CD14-positive monocyte (primary cell): ENCODE measurements around the gene RIMBP2. TPM values are rescaled to one million over a fixed set of nuclear protein-coding genes. Genes with fewer than 3 reads are reported as not detected.

Source experiments
- DNase-seq, 3 donors: peaks; one replicate each; pipeline ENCODE4 v3.0.0-alpha.2; 2011 to 2022
- H2AFZ ChIP-seq: 2 replicates; pipeline ENCODE4 v1.6.0; 2012; ENCODE audit warnings: mild to moderate bottlenecking, low read depth, low read length, inconsistent platforms; ENCODE audit not compliant: insufficient read depth, poor library complexity, severe bottlenecking
- H3K27ac ChIP-seq, 2 donors: 1 replicate in 1 of 2; 2 replicates in 1 of 2; pipeline ENCODE4 v1.5.1; 2012 to 2013; ENCODE audit warnings: low read length in 2 of 2, control low read depth in 1 of 2, inconsistent platforms in 1 of 2, low read depth in 1 of 2, mild to moderate bottlenecking in 1 of 2
- H3K27me3 ChIP-seq, 2 donors: one replicate each; pipeline versions ENCODE4 v1.6.0 to v1.6.1; 2011 to 2013; ENCODE audit warnings: low read length in 2 of 2; ENCODE audit not compliant: control insufficient read depth in 2 of 2, insufficient read depth in 2 of 2
- H3K36me3 ChIP-seq, 2 donors: replicated peaks in 1 of 2; 1 replicate in 1 of 2; 2 replicates in 1 of 2; pipeline versions ENCODE4 v1.5.1 to v1.6.1; 2012 to 2013; ENCODE audit warnings: low read length in 2 of 2, control low read depth in 1 of 2, inconsistent platforms in 1 of 2, mild to moderate bottlenecking in 1 of 2; ENCODE audit not compliant: insufficient read depth in 2 of 2, control insufficient read depth in 1 of 2
- H3K4me1 ChIP-seq, 2 donors: 1 replicate in 1 of 2; 2 replicates in 1 of 2; pipeline versions ENCODE4 v1.5.1 to v1.6.1; 2012 to 2013; ENCODE audit warnings: low read length in 2 of 2, control low read depth in 1 of 2, inconsistent platforms in 1 of 2, mild to moderate bottlenecking in 1 of 2, moderate library complexity in 1 of 2; ENCODE audit not compliant: insufficient read depth in 2 of 2, control insufficient read depth in 1 of 2
- H3K4me2 ChIP-seq: replicated peaks from 2 replicates; pipeline ENCODE3; 2012; ENCODE audit warnings: low read length, moderate library complexity, mild to moderate bottlenecking; ENCODE audit not compliant: poor library complexity, severe bottlenecking; ENCODE audit errors: extremely low read depth
- H3K4me3 ChIP-seq, 3 experiments: fragments of 200-600 bp in 1 of 3; sonication (generic) in 1 of 3; replicated peaks in 1 of 3; 1 replicate in 2 of 3; 2 replicates in 1 of 3; pipeline ENCODE4 v1.5.1; 2011 to 2013; ENCODE audit warnings: low read length in 3 of 3, mild to moderate bottlenecking in 3 of 3, control low read depth in 2 of 3, low read depth in 2 of 3, inconsistent platforms in 1 of 3, moderate library complexity in 1 of 3
- H3K79me2 ChIP-seq: 2 replicates; pipeline ENCODE4 v1.6.0; 2012; ENCODE audit warnings: mild to moderate bottlenecking, control low read depth, inconsistent platforms, low read length, moderate library complexity; ENCODE audit not compliant: insufficient read depth
- H3K9ac ChIP-seq: 2 replicates; pipeline ENCODE4 v1.6.0; 2017; ENCODE audit warnings: low read length, mild to moderate bottlenecking; ENCODE audit not compliant: insufficient read depth, poor library complexity, severe bottlenecking
- H3K9me3 ChIP-seq, 2 donors: replicated peaks in 1 of 2; 1 replicate in 1 of 2; 2 replicates in 1 of 2; pipeline versions ENCODE4 v1.5.1 to v1.6.1; 2012 to 2013; ENCODE audit warnings: low read length in 2 of 2, control low read depth in 1 of 2; ENCODE audit not compliant: control insufficient read depth in 1 of 2, insufficient read depth in 1 of 2
- H4K20me1 ChIP-seq: 2 replicates; pipeline ENCODE4 v1.6.0; 2012; ENCODE audit warnings: mild to moderate bottlenecking, low read length, control low read depth, moderate library complexity; ENCODE audit not compliant: insufficient read depth
- H3K27ac Mint-ChIP-seq, 7 donors: one replicate each; pipeline ENCODE4 v1.8.0; 2020; ENCODE audit warnings: mild to moderate bottlenecking in 7 of 7, mixed read lengths in 7 of 7, moderate library complexity in 6 of 7, inconsistent platforms in 2 of 7
- H3K27me3 Mint-ChIP-seq, 3 donors: one replicate each; pipeline ENCODE4 v1.8.0; 2021 to 2022; ENCODE audit warnings: low read depth in 3 of 3, mild to moderate bottlenecking in 3 of 3, mixed read lengths in 3 of 3, moderate library complexity in 3 of 3, inconsistent platforms in 1 of 3
- H3K36me3 Mint-ChIP-seq, 2 donors: one replicate each; pipeline ENCODE4 v1.8.0; 2020; ENCODE audit warnings: mixed read lengths in 2 of 2, inconsistent platforms in 1 of 2, mild to moderate bottlenecking in 1 of 2
- H3K4me1 Mint-ChIP-seq: one replicate; pipeline ENCODE4 v1.8.0; 2020; ENCODE audit warnings: mild to moderate bottlenecking, mixed read lengths
- H3K4me3 Mint-ChIP-seq, 2 donors: one replicate each; pipeline ENCODE4 v1.8.0; 2020; ENCODE audit warnings: mild to moderate bottlenecking in 2 of 2, mixed read lengths in 2 of 2, moderate library complexity in 1 of 2
- H3K9me3 Mint-ChIP-seq, 7 donors: one replicate each; pipeline ENCODE4 v1.8.0; 2020 to 2022; ENCODE audit warnings: mixed read lengths in 7 of 7, mild to moderate bottlenecking in 6 of 7, moderate library complexity in 6 of 7, inconsistent platforms in 2 of 7
- CTCF ChIP-seq: fragments of 200-600 bp; IDR thresholded peaks from one replicate; pipeline ENCODE4 v1.8.0; 2022; ENCODE audit warnings: antibody characterized with exemption, mild to moderate bottlenecking
- WGBS: methylation state at CpG from one replicate; pipeline ENCODE4 v1.1.5; 2013; ENCODE audit warnings: missing lambda C conversion rate; ENCODE audit not compliant: insufficient coverage; 5-methylcytosine and 5-hydroxymethylcytosine counted together
- intact Hi-C, 2 donors: fragments of 100-400 bp; cut with micrococcal nuclease; formaldehyde crosslinking; loops; one replicate each; pipeline versions ENCODE4 v1.15.0 to v1.15.1; 2023
- polyA plus RNA-seq, 3 donors: library from polyadenylated mRNA; depleted of rRNA in 1 of 3; unstranded in 2 of 3; stranded (reverse) in 1 of 3; fragments of 300-500 nt in 2 of 3; fragments of >200 nt in 1 of 3; fragmentation: Illumina TruSeq in 2 of 3; gene quantifications; 1 replicate in 2 of 3; 2 replicates in 1 of 3; pipeline ENCODE4 v1.2.3, GENCODE V29; 2012 to 2021

The RIMBP2 gene
- polyA plus RNA-seq, 3 donors, result not detected

- H3K9ac ChIP-seq, result no peak overlapping the region
- no peaks in the 10 kb centered on the region for H3K79me2 ChIP-seq
- H3K4me1 Mint-ChIP-seq, result no peaks in the 10 kb centered on the region
- no peaks in the 10 kb centered on the region for H3K9me3 ChIP-seq
- H3K27ac ChIP-seq, result no peak overlapping the region
- WGBS, result 89% methylated on average over 6 of the region's 7 CpGs
- H3K27me3 Mint-ChIP-seq, result peaks cover 1 to 9% (median 6%) of the 10 kb centered on the region in 3 donors
- H3K36me3 ChIP-seq, result no peaks in the 10 kb centered on the region
- TF ChIP-seq CTCF, result no peak
- H3K36me3 Mint-ChIP-seq, result no peaks in the 10 kb centered on the region
- no peak overlapping the region for H3K27ac Mint-ChIP-seq
- no peak overlapping the region for H3K4me3 Mint-ChIP-seq
- no peaks in the 10 kb centered on the region for H3K27me3 ChIP-seq
- intact Hi-C loops, result no loop called here
- H3K4me2 ChIP-seq, result no peak overlapping the region
- H2AFZ ChIP-seq, result no peak overlapping the region
- no peaks in the 10 kb centered on the region for H3K4me1 ChIP-seq
- no peak for DNase-seq
- peaks cover 0 to 3% (median 0%) of the 10 kb centered on the region in 7 donors for H3K9me3 Mint-ChIP-seq
- no peaks in the 10 kb centered on the region for H4K20me1 ChIP-seq
- no peak overlapping the region for H3K4me3 ChIP-seq
These were observed 349.9 kb downstream of the RIMBP2 start for GRCh38 chr12:130366159-130366558.

GRCh38 chr12:130364578-130364977 is 351.5 kb downstream of the RIMBP2 start:
- peaks cover 0 to 3% (median 0%) of the 10 kb centered on the region in 7 donors for H3K9me3 Mint-ChIP-seq
- H3K36me3 Mint-ChIP-seq, result no peaks in the 10 kb centered on the region
- Histone ChIP-seq H2AFZ (no peak overlapping the region), H4K20me1 (no peaks in the 10 kb centered on the region), H3K79me2 (no peaks in the 10 kb centered on the region), H3K27ac (no peak overlapping the region), H3K4me2 (no peak overlapping the region), H3K27me3 (no peaks in the 10 kb centered on the region), H3K9ac (no peak overlapping the region), H3K4me3 (no peak overlapping the region), H3K4me1 (no peaks in the 10 kb centered on the region), H3K9me3 (no peaks in the 10 kb centered on the region), H3K36me3 (no peaks in the 10 kb centered on the region)
- intact Hi-C loops, result no loop called here
- H3K4me3 Mint-ChIP-seq, result no peak overlapping the region
- no peak overlapping the region for H3K27ac Mint-ChIP-seq
- WGBS, result 100% methylated on average over 1 of the region's 2 CpGs
- H3K4me1 Mint-ChIP-seq, result no peaks in the 10 kb centered on the region
- no peak for TF ChIP-seq CTCF
- H3K27me3 Mint-ChIP-seq, result peaks cover 0 to 8% (median 7%) of the 10 kb centered on the region in 3 donors
- DNase-seq, result no peak
